SK-N-SH treated with all-trans-retinoic acid at 6 μM for 48 hours (cell line): Measurements from ENCODE around the gene PAQR5.

Experiments
- ATAC-seq: fragments of 200-7000 bp; cut with Tn5 transposase; 3 replicates; pipeline ENCODE4 v1.9.1; 2020; ENCODE audit warnings: mild to moderate bottlenecking, moderate library complexity
- ARNTL ChIP-seq: fragments of 450-650 bp; formaldehyde crosslinking; IDR thresholded peaks from 2 replicates; pipeline ENCODE4 v1.5.0; 2020; ENCODE audit warnings: low read depth, mild to moderate bottlenecking, moderate library complexity, borderline replicate concordance
- BACH2 ChIP-seq: fragments of 250-450 bp; sonication (Bioruptor Pico); IDR thresholded peaks from 2 replicates; pipeline ENCODE4 v1.9.0; 2021; ENCODE audit warnings: mild to moderate bottlenecking, borderline replicate concordance
- CREB5 ChIP-seq: fragments of 250-450 bp; sonication (Bioruptor Pico); IDR thresholded peaks from 2 replicates; pipeline ENCODE4 v1.5.1; 2020; ENCODE audit warnings: low read depth, mild to moderate bottlenecking, moderate library complexity
- CSDC2 ChIP-seq: fragments of 250-450 bp; sonication (Bioruptor Pico); IDR thresholded peaks from 2 replicates; pipeline ENCODE4 v1.5.0; 2020; ENCODE audit warnings: mild to moderate bottlenecking, moderate library complexity
- CSRNP3 ChIP-seq: fragments of 250-450 bp; sonication (Bioruptor Pico); IDR thresholded peaks from 2 replicates; pipeline ENCODE4 v1.5.1; 2021; ENCODE audit warnings: mild to moderate bottlenecking, moderate library complexity
- ESRRG ChIP-seq: fragments of 250-450 bp; sonication (Bioruptor Pico); IDR thresholded peaks from 2 replicates; pipeline ENCODE4 v1.6.1; 2021; ENCODE audit warnings: mild to moderate bottlenecking
- GLIS3 ChIP-seq: fragments of 250-450 bp; sonication (Bioruptor Pico); IDR thresholded peaks from 2 replicates; pipeline ENCODE4 v1.5.0; 2020; ENCODE audit warnings: mild to moderate bottlenecking, moderate library complexity
- ISL1 ChIP-seq: fragments of 250-450 bp; sonication (Bioruptor Pico); IDR thresholded peaks from 2 replicates; pipeline ENCODE4 v2.1.2; 2022; ENCODE audit warnings: mild to moderate bottlenecking, moderate library complexity
- PATZ1 ChIP-seq: fragments of 250-450 bp; sonication (Bioruptor Pico); IDR thresholded peaks from 2 replicates; pipeline ENCODE4 v1.8.0; 2020; ENCODE audit warnings: mild to moderate bottlenecking, moderate library complexity, borderline replicate concordance
- POU6F1 ChIP-seq: fragments of 250-450 bp; sonication (Bioruptor Pico); IDR thresholded peaks from 2 replicates; pipeline ENCODE4 v1.8.0; 2021; ENCODE audit warnings: low read depth, mild to moderate bottlenecking, moderate library complexity, borderline replicate concordance
- PPARA ChIP-seq: fragments of 250-450 bp; sonication (Bioruptor Pico); IDR thresholded peaks from 2 replicates; pipeline ENCODE4 v1.5.0; 2020; ENCODE audit warnings: mild to moderate bottlenecking, borderline replicate concordance
- RARB ChIP-seq: fragments of 250-450 bp; sonication (Bioruptor Pico); IDR thresholded peaks from 2 replicates; pipeline ENCODE4 v1.8.0; 2021; ENCODE audit warnings: mild to moderate bottlenecking, moderate library complexity
- SNAI2 ChIP-seq: fragments of 250-450 bp; sonication (Bioruptor Pico); IDR thresholded peaks from 2 replicates; pipeline ENCODE4 v1.5.0; 2020; ENCODE audit warnings: mild to moderate bottlenecking, moderate library complexity
- TCF4 ChIP-seq: fragments of 250-450 bp; sonication (Bioruptor Pico); IDR thresholded peaks from 2 replicates; pipeline ENCODE4 v1.8.0; 2021; ENCODE audit warnings: mild to moderate bottlenecking, moderate library complexity, borderline replicate concordance
- ZC3H10 ChIP-seq: fragments of 250-450 bp; sonication (Bioruptor Pico); IDR thresholded peaks from 2 replicates; pipeline ENCODE4 v1.5.1; 2021; ENCODE audit warnings: mild to moderate bottlenecking, moderate library complexity
- ZFP30 ChIP-seq: fragments of 450-650 bp; formaldehyde crosslinking; IDR thresholded peaks from 2 replicates; pipeline ENCODE4 v1.5.0; 2022; ENCODE audit warnings: mild to moderate bottlenecking, moderate library complexity
- ZNF565 ChIP-seq: fragments of 450-650 bp; formaldehyde crosslinking; conservative IDR thresholded peaks from 2 replicates; pipeline ENCODE4 v1.5.0; 2020; ENCODE audit warnings: low read depth, mild to moderate bottlenecking, moderate library complexity
- ZNF70 ChIP-seq: fragments of 450-650 bp; formaldehyde crosslinking; IDR thresholded peaks from 2 replicates; pipeline ENCODE4 v1.5.0; 2020; ENCODE audit warnings: mild to moderate bottlenecking, moderate library complexity
- ZNF8 ChIP-seq: fragments of 450-650 bp; formaldehyde crosslinking; IDR thresholded peaks from 2 replicates; pipeline ENCODE4 v1.5.0; 2020; ENCODE audit warnings: mild to moderate bottlenecking, moderate library complexity

PAQR5 gene

GRCh38 chr15:69402816-69403215 is 104.1 kb downstream of the PAQR5 start:
- no peak for TF ChIP-seq TCF4 (CRISPR knock-in tag)
- no peak for TF ChIP-seq BACH2
- TF ChIP-seq CREB5 (CRISPR knock-in tag): no peak
- no peak for TF ChIP-seq PPARA (CRISPR knock-in tag)
- no peak for TF ChIP-seq POU6F1 (CRISPR knock-in tag)
- TF ChIP-seq CSDC2 (CRISPR knock-in tag): no peak
- no peak for TF ChIP-seq SNAI2 (CRISPR knock-in tag)
- TF ChIP-seq ZNF565 (CRISPR knock-in tag): no peak
- ATAC-seq: no peak

GRCh38 chr15:69403594-69403993 is 104.9 kb downstream of the PAQR5 start:
- ATAC-seq: peak; percentile 90
- TF ChIP-seq GLIS3 (CRISPR knock-in tag): no peak
- no peak for TF ChIP-seq ZC3H10 (CRISPR knock-in tag)
- TF ChIP-seq BACH2: no peak
- no peak for TF ChIP-seq ZFP30 (CRISPR knock-in tag)
- no peak for TF ChIP-seq POU6F1 (CRISPR knock-in tag)
- no peak for TF ChIP-seq RARB (CRISPR knock-in tag)
- no peak for TF ChIP-seq SNAI2 (CRISPR knock-in tag)
- no peak for TF ChIP-seq ZNF8 (CRISPR knock-in tag)
- no peak for TF ChIP-seq ZNF70 (CRISPR knock-in tag)
- no peak for TF ChIP-seq PATZ1 (CRISPR knock-in tag)
- TF ChIP-seq TCF4 (CRISPR knock-in tag): no peak

GRCh38 chr15:69405110-69405509 is 106.4 kb downstream of the PAQR5 start:
- no peak for ATAC-seq
- no peak for TF ChIP-seq CREB5 (CRISPR knock-in tag)
- no peak for TF ChIP-seq ESRRG (CRISPR knock-in tag)
- TF ChIP-seq ZC3H10 (CRISPR knock-in tag): no peak
- no peak for TF ChIP-seq PPARA (CRISPR knock-in tag)
- no peak for TF ChIP-seq BACH2
- TF ChIP-seq CSRNP3 (CRISPR knock-in tag): no peak
- no peak for TF ChIP-seq TCF4 (CRISPR knock-in tag)
- no peak for TF ChIP-seq SNAI2 (CRISPR knock-in tag)
- TF ChIP-seq ZNF565 (CRISPR knock-in tag): no peak
- TF ChIP-seq ZNF70 (CRISPR knock-in tag): no peak
- TF ChIP-seq ISL1: no peak
- no peak for TF ChIP-seq ARNTL (CRISPR knock-in tag)
